ENCODE data around the gene SPTBN5. TPM values are rescaled to one million over a fixed set of nuclear protein-coding genes. Genes with fewer than 3 reads are reported as not detected.
A peak's percentile ranks its signal among the peaks of the same experiment; 100 is the strongest.

SPTBN5 gene
- total and polyA plus RNA-seq, 2 donors (not counting 1 experiment from before 2014, with no cell fraction given): 0.55 to 1.4 TPM

DNA sequence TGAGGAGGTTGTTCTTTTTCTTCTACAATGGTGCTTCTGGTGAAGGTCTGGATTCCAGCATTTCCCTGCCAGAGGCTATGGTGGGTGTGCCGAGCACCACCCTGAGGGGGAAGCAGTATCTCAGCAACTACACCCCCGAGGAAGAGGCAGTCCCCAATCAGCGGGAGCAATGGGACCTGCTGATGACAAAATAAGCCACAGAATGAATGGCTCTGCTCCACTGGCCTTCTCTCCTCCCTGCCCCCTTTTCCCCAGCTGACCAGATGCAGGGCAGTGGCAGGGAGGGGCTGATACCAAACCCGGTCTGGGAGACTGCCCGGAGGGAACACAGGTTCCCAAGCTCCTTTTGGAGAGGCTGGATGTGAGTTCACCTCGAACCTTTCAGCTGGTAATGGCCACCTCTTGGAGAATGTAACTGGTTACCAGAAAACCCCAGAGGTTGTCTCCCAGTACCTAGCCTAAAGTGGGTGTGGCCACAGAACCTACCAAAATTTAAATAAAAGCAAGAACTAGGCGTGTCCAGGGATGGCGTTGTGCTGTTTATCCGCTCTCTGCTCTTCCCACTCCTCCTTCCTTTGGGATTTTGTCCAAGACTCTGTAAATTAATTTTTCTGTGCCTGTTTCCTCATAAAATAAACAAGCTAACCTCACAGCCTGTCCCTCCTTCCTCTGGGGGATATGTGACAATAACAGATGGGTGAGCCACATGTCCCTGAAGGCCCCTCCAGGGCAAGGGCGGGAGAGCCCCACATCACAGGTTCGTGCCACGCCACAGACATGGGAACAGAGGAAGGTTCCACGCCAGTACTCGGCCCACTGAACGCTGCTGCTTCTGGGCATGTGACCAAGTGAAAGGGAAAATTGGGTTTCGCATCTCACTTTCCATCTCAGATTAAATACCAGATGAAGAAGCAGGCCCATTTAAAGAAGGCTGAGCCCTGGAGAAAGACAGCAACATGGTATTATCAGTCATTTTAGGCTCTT, 35.1 kb upstream of the SPTBN5 start:
- Histone ChIP-seq H3K79me2 (ENCODE audit: control insufficient read depth, insufficient read depth, low read length) (peaks cover 20% of the 10 kb centered on the region), H2AFZ (ENCODE audit: insufficient read depth, low read depth, low read length, poor library complexity, severe bottlenecking) (peak overlapping the region; percentile 1), H3K4me3 (ENCODE audit: control extremely low read depth in 1 of 5, extremely low read depth in 1 of 5, insufficient read depth in 1 of 5, low read depth in 2 of 5, low read length in 4 of 5) (peak overlapping the region in 2 of 5 experiments; percentile 0 to 18), H3K4me1 (ENCODE audit: control insufficient read depth in 2 of 2, insufficient read depth in 2 of 2, low read length in 2 of 2) (peaks cover 55 to 67% of the 10 kb centered on the region in 2 donors), H3K27me3 (replicated peaks in 1 of 4; ENCODE audit: control extremely low read depth in 1 of 4, control insufficient read depth in 3 of 4, insufficient read depth in 4 of 4, low read length in 3 of 4) (no peaks in the 10 kb centered on the region), H3K36me3 (replicated peaks in 1 of 2; ENCODE audit: control extremely low read depth in 1 of 2, control insufficient read depth in 1 of 2, extremely low read depth in 1 of 2, insufficient read depth in 2 of 2, low read length in 1 of 2) (no peaks in the 10 kb centered on the region), H3K4me2 (replicated peaks; ENCODE audit: low read depth, low read length, poor library complexity, severe bottlenecking) (peak overlapping the region; percentile 61), H3K9ac (ENCODE audit: low read length) (peak overlapping the region; percentile 34), H3K27ac (ENCODE audit: low read length in 2 of 2) (peak overlapping the region; percentile 79 to 89), H3K9me3 (ENCODE audit: control extremely low read depth in 1 of 3, control insufficient read depth in 2 of 3, insufficient read depth in 1 of 3, low read length in 2 of 3) (no peaks in the 10 kb centered on the region), H4K20me1 (ENCODE audit: control insufficient read depth, insufficient read depth, low read length, poor library complexity, severe bottlenecking) (no peaks in the 10 kb centered on the region)
- H3K4me3 Mint-ChIP-seq: peak overlapping the region; percentile 67
- ATAC-seq (ENCODE audit: low read depth) (peak; percentile 91), DNase-seq (peak; percentile 91)
- no peaks in the 10 kb centered on the region for H3K9me3 Mint-ChIP-seq (ENCODE audit: insufficient read depth)
- TF ChIP-seq EZH2 (IDR thresholded peaks at IDR 0.05; ENCODE audit: borderline replicate concordance, insufficient read depth, low read depth, low read length, poor library complexity, severe bottlenecking): no peak
- TF ChIP-seq, protein P1, sequence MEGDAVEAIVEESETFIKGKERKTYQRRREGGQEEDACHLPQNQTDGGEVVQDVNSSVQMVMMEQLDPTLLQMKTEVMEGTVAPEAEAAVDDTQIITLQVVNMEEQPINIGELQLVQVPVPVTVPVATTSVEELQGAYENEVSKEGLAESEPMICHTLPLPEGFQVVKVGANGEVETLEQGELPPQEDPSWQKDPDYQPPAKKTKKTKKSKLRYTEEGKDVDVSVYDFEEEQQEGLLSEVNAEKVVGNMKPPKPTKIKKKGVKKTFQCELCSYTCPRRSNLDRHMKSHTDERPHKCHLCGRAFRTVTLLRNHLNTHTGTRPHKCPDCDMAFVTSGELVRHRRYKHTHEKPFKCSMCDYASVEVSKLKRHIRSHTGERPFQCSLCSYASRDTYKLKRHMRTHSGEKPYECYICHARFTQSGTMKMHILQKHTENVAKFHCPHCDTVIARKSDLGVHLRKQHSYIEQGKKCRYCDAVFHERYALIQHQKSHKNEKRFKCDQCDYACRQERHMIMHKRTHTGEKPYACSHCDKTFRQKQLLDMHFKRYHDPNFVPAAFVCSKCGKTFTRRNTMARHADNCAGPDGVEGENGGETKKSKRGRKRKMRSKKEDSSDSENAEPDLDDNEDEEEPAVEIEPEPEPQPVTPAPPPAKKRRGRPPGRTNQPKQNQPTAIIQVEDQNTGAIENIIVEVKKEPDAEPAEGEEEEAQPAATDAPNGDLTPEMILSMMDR (IDR thresholded peaks at IDR 0.05): no peak
- H3K27me3 Mint-ChIP-seq: no peaks in the 10 kb centered on the region
- H3K27ac Mint-ChIP-seq: peak overlapping the region; percentile 88
- POLR2A ChIA-PET: no interaction called here
- WGBS (ENCODE audit: insufficient coverage): 16% methylated on average over 13 of the region's 16 CpGs
- CTCF ChIA-PET: interaction anchor here (0.5 to 2.3 kb wide), 6 partner anchors 9 to 849 kb away, joined by 3 to 14 read pairs (median 4); partner anchors contain the start of genes EHD4 and MAPKBP1
- peaks cover 60% of the 10 kb centered on the region for H3K4me1 Mint-ChIP-seq
- intact Hi-C loops (cut with micrococcal nuclease): loop anchor here (1.0 kb wide), 1 partner anchor 42 kb away; no protein-coding TSS in a partner anchor

Measured in B cell (primary cell).